Measurements from ENCODE around the gene F2R.

GRCh38 chr5:76735762-76736545 lies 20.0 kb downstream of the F2R start:
- no peak for TF ChIP-seq CTCF (IDR thresholded peaks at IDR 0.05)
- TF ChIP-seq POLR2A (IDR thresholded peaks at IDR 0.05) = no peak

Measured in testis (tissue), 2 donors.